ENCODE results near the gene SGMS1. TPM values are rescaled to one million over a fixed set of nuclear protein-coding genes. Genes with fewer than 3 reads are reported as not detected.
"Not testable (repeated sequence)": the region's sequence is repeated elsewhere in the genome, so short reads cannot be mapped to it uniquely, and the experiment has no call there.

SGMS1 gene
- total and polyA plus RNA-seq, 5 experiments from 2014 or later, result 8.3 to 34.9 (median 11.0) TPM

- no peak for DNase-seq
- no peak for ATAC-seq
- peaks cover 15 to 48% (median 43%) of the 10 kb centered on the region in 4 donors for H3K4me1 Mint-ChIP-seq
- peak overlapping the region in 1 of 10 donors; percentile 13 for H3K27ac Mint-ChIP-seq
- H3K36me3 Mint-ChIP-seq, result peaks cover 0 to 18% (median 16%) of the 10 kb centered on the region in 3 donors
- no peak overlapping the region for H3K4me3 Mint-ChIP-seq
- H3K9me3 Mint-ChIP-seq, result no peaks in the 10 kb centered on the region
- no peaks in the 10 kb centered on the region for H3K27me3 Mint-ChIP-seq
- POLR2A ChIA-PET, result no interaction called here
Observed at GRCh38 chr10:50501478-50501877, 122.3 kb downstream of the SGMS1 start.

DNA sequence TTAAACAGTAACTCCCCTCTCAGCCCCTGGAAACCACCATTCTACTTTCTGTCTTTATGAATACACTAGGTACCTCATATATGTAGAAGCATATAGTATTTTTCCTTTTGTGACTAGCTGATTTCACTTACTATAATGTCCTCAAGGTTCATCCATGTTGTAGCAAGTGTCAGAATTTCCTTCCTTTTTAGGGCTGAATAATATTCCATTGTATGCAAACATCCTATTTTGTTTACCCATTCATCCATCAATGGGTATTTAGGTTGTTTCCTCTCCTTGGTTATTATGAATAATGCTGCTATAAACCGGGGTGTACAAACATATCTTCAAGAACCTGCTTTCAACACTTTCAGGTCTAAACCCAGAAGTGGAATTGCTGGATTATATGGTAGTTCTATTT lies 125.3 kb downstream of the SGMS1 start:
- no peak overlapping the region for H3K27ac Mint-ChIP-seq
- POLR2A ChIA-PET, result no interaction called here
- no peak overlapping the region for H3K4me3 Mint-ChIP-seq
- ATAC-seq (no peak), DNase-seq (no peak)
- peaks cover 0 to 2% (median 0%) of the 10 kb centered on the region in 9 donors for H3K9me3 Mint-ChIP-seq
- peaks cover 0 to 28% (median 18%) of the 10 kb centered on the region in 3 donors for H3K36me3 Mint-ChIP-seq
- peaks cover 14 to 44% (median 39%) of the 10 kb centered on the region in 4 donors for H3K4me1 Mint-ChIP-seq
- H3K27me3 Mint-ChIP-seq, result no peaks in the 10 kb centered on the region

GRCh38 chr10:50497758-50498157 lies 126.0 kb downstream of the SGMS1 start:
- peaks cover 0 to 2% (median 0%) of the 10 kb centered on the region in 9 donors for H3K9me3 Mint-ChIP-seq
- DNase-seq, result no peak
- H3K27me3 Mint-ChIP-seq, result no peaks in the 10 kb centered on the region
- POLR2A ChIA-PET, result no interaction called here
- peaks cover 17 to 44% (median 34%) of the 10 kb centered on the region in 4 donors for H3K4me1 Mint-ChIP-seq
- peaks cover 0 to 30% (median 22%) of the 10 kb centered on the region in 3 donors for H3K36me3 Mint-ChIP-seq
- no peak for ATAC-seq
- H3K4me3 Mint-ChIP-seq, result no peak overlapping the region
- H3K27ac Mint-ChIP-seq, result peak overlapping the region in 1 of 10 donors; percentile 49

DNA sequence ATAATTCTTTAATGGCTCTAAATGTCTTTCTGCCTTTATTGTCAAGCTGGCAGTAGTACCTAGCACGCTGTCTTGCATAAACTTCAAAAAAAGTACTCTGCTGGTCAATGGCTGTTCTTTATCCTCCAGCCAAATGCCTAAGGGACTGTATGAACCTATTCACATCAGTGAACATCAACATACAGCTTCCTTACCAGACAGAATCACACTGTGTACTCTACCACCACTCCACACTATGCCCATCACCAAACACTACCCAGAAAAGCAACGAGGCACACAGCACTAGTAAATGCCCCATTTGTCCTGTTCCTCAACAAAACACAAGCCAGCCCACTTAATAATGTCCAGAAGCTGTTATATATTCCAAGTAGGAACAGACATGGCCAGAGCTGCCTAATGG lies 127.5 kb downstream of the SGMS1 start:
- Mint-ChIP-seq H3K4me1 (peaks cover 20 to 41% (median 28%) of the 10 kb centered on the region in 4 donors), H3K27ac (peak overlapping the region in 5 of 10 donors; percentile 5 to 71 (median 52)), H3K9me3 (peaks cover 0 to 3% (median 0%) of the 10 kb centered on the region in 9 donors), H3K4me3 (no peak overlapping the region), H3K36me3 (peaks cover 0 to 35% (median 33%) of the 10 kb centered on the region in 3 donors), H3K27me3 (no peaks in the 10 kb centered on the region)
- POLR2A ChIA-PET, result no interaction called here
- ATAC-seq (no peak), DNase-seq (no peak)

GRCh38 chr10:50490241-50490640 lies 133.5 kb downstream of the SGMS1 start:
- Mint-ChIP-seq H3K4me3 (no peak overlapping the region), H3K36me3 (peaks cover 8 to 46% (median 37%) of the 10 kb centered on the region in 3 donors)
- POLR2A ChIA-PET, result no interaction called here

GRCh38 chr10:50484550-50484949 lies 139.2 kb downstream of the SGMS1 start:
- H3K27ac Mint-ChIP-seq, H3K27me3 Mint-ChIP-seq, H3K4me3 Mint-ChIP-seq, POLR2A ChIA-PET, DNase-seq, ATAC-seq: not testable (repeated sequence)
- H3K4me1 Mint-ChIP-seq, result peaks cover 13 to 21% (median 18%) of the 10 kb centered on the region in 4 donors
- H3K9me3 Mint-ChIP-seq, result peaks cover 13 to 44% (median 32%) of the 10 kb centered on the region in 9 donors
- H3K36me3 Mint-ChIP-seq, result peaks cover 26 to 73% (median 55%) of the 10 kb centered on the region in 3 donors

More at GRCh38 chr10:50490241-50490640, 133.5 kb downstream of the SGMS1 start:
- no peak overlapping the region for H3K27ac Mint-ChIP-seq
- no peaks in the 10 kb centered on the region for H3K27me3 Mint-ChIP-seq
- DNase-seq, result no peak
- H3K9me3 Mint-ChIP-seq, result peaks cover 0 to 17% (median 10%) of the 10 kb centered on the region in 9 donors
- no peak for ATAC-seq
- H3K4me1 Mint-ChIP-seq, result peaks cover 12 to 24% (median 21%) of the 10 kb centered on the region in 4 donors

GRCh38 chr10:50480054-50481007 lies 143.4 kb downstream of the SGMS1 start:
- H3K36me3 Mint-ChIP-seq, result peaks cover 36 to 83% (median 75%) of the 10 kb centered on the region in 3 donors
- no peak overlapping the region for H3K27ac Mint-ChIP-seq
- H3K27me3 Mint-ChIP-seq, result no peaks in the 10 kb centered on the region
- peaks cover 10 to 41% (median 32%) of the 10 kb centered on the region in 9 donors for H3K9me3 Mint-ChIP-seq
- peaks cover 3 to 21% (median 16%) of the 10 kb centered on the region in 4 donors for H3K4me1 Mint-ChIP-seq
- POLR2A ChIA-PET, result no interaction called here
- ATAC-seq (no peak), DNase-seq (no peak)
- H3K4me3 Mint-ChIP-seq, result no peak overlapping the region

GRCh38 chr10:50477287-50478203 lies 146.2 kb downstream of the SGMS1 start:
- Mint-ChIP-seq H3K27me3 (no peaks in the 10 kb centered on the region), H3K27ac (peak overlapping the region in 1 of 10 donors; percentile 27), H3K4me3 (peak overlapping the region in 1 of 10 donors; percentile 18), H3K9me3 (peaks cover 0 to 17% (median 8%) of the 10 kb centered on the region in 9 donors), H3K36me3 (peaks cover 25 to 59% (median 56%) of the 10 kb centered on the region in 3 donors), H3K4me1 (peaks cover 9 to 25% (median 15%) of the 10 kb centered on the region in 4 donors)
- DNase-seq (no peak), ATAC-seq (no peak)
- POLR2A ChIA-PET, result no interaction called here

DNA sequence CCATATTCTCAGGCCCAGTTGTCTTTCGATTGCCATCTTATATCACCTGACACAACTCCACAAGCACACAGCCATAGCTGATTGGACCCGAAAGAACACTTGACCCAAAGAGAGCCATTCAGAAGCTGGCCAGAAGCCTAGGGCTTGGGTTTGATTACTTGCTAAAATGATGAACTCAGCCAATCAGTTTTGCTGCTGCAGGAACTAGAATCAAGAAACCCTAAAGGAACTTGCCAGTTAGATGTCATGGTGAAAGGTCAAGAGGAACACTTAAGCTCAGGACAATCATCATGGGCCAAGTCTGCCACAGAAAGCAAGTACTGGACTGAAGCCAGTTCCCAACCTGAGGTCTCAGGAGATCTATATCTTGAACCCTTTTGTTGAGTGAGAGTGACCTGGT lies 150.0 kb downstream of the SGMS1 start:
- POLR2A ChIA-PET, result no interaction called here
- no peaks in the 10 kb centered on the region for H3K27me3 Mint-ChIP-seq
- no peak overlapping the region for H3K27ac Mint-ChIP-seq

GRCh38 chr10:50472914-50473313 lies 150.8 kb downstream of the SGMS1 start:
- H3K27ac Mint-ChIP-seq, result peak overlapping the region in 1 of 10 donors; percentile 40
- peak overlapping the region in 1 of 10 donors; percentile 24 for H3K4me3 Mint-ChIP-seq
- peaks cover 0 to 9% (median 4%) of the 10 kb centered on the region in 9 donors for H3K9me3 Mint-ChIP-seq
- ATAC-seq (no peak), DNase-seq (no peak)
- H3K27me3 Mint-ChIP-seq, result no peaks in the 10 kb centered on the region
- peaks cover 12 to 25% (median 19%) of the 10 kb centered on the region in 3 donors for H3K36me3 Mint-ChIP-seq
- POLR2A ChIA-PET, result no interaction called here
- peaks cover 20 to 53% (median 51%) of the 10 kb centered on the region in 4 donors for H3K4me1 Mint-ChIP-seq

More for the DNA sequence above, 150.0 kb downstream of the SGMS1 start:
- peaks cover 0 to 10% (median 5%) of the 10 kb centered on the region in 9 donors for H3K9me3 Mint-ChIP-seq
- no peak overlapping the region for H3K4me3 Mint-ChIP-seq
- ATAC-seq (no peak), DNase-seq (no peak)
- H3K36me3 Mint-ChIP-seq, result peaks cover 13 to 31% (median 26%) of the 10 kb centered on the region in 3 donors
- H3K4me1 Mint-ChIP-seq, result peaks cover 21 to 45% (median 42%) of the 10 kb centered on the region in 4 donors

DNA sequence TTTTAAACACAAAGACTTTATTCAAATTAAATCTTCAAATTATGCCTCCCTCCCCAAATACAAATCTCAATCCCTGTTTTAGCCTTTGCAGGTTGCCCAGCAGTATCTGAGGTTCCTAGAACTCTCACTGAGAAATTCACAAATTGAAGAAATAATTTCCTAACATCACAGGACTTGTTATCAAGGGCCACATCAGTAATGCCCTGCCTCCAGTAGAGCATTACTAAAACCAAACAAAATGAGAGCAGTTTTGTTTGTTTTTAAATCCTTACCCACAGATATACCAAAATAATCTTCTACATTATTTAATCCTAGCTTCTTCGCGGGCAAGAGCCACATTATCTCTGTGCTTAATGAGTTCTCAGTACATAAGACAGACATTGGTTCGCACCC lies 152.2 kb downstream of the SGMS1 start:
- peaks cover 0 to 18% (median 9%) of the 10 kb centered on the region in 3 donors for H3K36me3 Mint-ChIP-seq
- POLR2A ChIA-PET, result no interaction called here
- ATAC-seq (no peak), DNase-seq (no peak)
- peak overlapping the region in 2 of 10 donors; percentile 2 to 11 for H3K27ac Mint-ChIP-seq
- H3K4me3 Mint-ChIP-seq, result no peak overlapping the region
- H3K27me3 Mint-ChIP-seq, result no peaks in the 10 kb centered on the region
- peaks cover 0 to 2% (median 0%) of the 10 kb centered on the region in 9 donors for H3K9me3 Mint-ChIP-seq
- H3K4me1 Mint-ChIP-seq, result peaks cover 26 to 63% (median 61%) of the 10 kb centered on the region in 4 donors

All from naive thymus-derived CD8-positive, alpha-beta T cell (primary cell).